NB4 (cell line): ENCODE results near the gene NOX5.

Experiments
- CTCF ChIP-seq: IDR thresholded peaks from one replicate; pipeline ENCODE4 v1.5.1; 2012; ENCODE audit warnings: low read depth, low read length
- MAX ChIP-seq: IDR thresholded peaks from 2 replicates; pipeline ENCODE4 v1.6.1; 2011; ENCODE audit warnings: low read depth, low read length
- MYC ChIP-seq: IDR thresholded peaks from 2 replicates; pipeline ENCODE4 v1.6.1; 2011; ENCODE audit warnings: low read depth, low read length
- POLR2A ChIP-seq: IDR thresholded peaks from 2 replicates; pipeline ENCODE4 v1.6.1; 2011; ENCODE audit warnings: mild to moderate bottlenecking; ENCODE audit not compliant: insufficient read length; ENCODE audit errors: extremely low read depth

- no peak for TF ChIP-seq POLR2A
- no peak for TF ChIP-seq CTCF
- TF ChIP-seq MAX = no peak
- no peak for TF ChIP-seq MYC
Observed at GRCh38 chr15:69035918-69036258, 21.4 kb downstream of the NOX5 start.
